HG03575 (cell line): ENCODE data around the gene PTPMT1.

Experiments
- ATAC-seq: cut with Tn5 transposase; IDR thresholded peaks from one replicate; pipeline ENCODE4 v1.9.1; 2021; ENCODE audit not compliant: unreplicated experiment, insufficient number of reproducible peaks, low FRiP score; ENCODE audit errors: extremely low read depth

PTPMT1 gene

DNA sequence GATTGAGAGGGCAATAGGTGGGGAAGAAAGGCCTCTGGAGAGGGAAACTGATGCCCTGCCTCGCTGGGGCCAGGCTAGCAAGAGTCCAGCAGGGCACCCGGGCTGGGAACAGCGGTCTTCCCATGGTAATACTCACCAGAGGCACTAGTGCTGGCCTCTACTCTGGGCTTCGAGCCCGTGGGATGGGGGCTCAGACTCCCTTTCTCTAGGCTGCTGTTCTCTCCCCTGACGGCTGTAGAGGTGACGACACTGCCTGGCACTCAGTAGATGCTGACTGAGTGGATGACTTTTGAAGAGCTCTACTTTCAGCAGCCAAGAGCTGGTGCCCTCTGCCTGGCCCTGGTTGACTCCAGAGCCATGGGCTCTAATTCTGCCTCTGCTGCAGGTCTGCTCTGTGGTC, 29.6 kb downstream of the PTPMT1 start:
- ATAC-seq = no peak

DNA sequence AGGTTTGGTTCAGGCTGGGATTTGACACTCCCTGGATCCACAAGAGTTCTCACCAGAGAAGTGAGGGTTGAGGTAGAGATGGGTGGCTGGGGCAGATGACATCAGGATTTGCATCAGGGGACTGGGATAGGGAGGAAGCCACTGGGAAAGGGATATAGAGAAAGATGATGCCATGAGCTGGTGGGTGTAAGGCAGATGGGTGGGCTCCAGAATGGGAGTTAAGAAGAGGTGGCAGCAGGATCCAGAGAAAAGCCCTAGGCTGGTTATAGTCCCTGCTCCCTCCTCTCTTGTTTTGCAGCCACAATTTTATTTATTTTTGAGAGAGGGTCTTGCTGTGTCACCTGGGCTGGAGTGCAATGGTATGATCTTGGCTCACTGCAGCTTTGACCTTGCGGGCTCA, 30.6 kb downstream of the PTPMT1 start:
- no peak for ATAC-seq

- ATAC-seq = no peak
Observed at GRCh38 chr11:47599902-47600301, 34.5 kb downstream of the PTPMT1 start.

- no peak for ATAC-seq
Observed at GRCh38 chr11:47603295-47603694, 37.9 kb downstream of the PTPMT1 start.

DNA sequence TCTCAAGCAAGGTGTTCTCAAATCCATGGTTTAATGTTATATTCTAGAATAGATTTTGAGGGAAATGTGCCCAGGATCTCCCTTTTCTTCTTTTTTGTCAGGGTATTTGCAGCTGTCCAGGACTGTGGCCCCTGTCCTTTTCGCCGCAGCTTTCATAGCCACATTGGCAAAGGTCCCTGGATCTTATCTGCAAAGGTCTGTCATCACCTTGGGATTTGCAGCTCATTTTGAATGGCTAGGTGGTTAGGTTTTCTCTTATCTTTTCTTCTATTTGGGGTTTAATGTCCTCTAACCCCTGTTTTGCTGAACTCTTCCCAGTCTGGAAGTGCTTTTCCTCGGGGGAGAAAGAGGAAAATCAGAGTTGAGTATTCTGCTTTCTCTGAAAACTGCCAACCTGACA, 40.5 kb downstream of the PTPMT1 start:
- no peak for ATAC-seq

GRCh38 chr11:47606731-47607130, 41.3 kb downstream of the PTPMT1 start:
- ATAC-seq = no peak

- no peak for ATAC-seq
Observed at GRCh38 chr11:47607380-47607779, 42.0 kb downstream of the PTPMT1 start.

DNA sequence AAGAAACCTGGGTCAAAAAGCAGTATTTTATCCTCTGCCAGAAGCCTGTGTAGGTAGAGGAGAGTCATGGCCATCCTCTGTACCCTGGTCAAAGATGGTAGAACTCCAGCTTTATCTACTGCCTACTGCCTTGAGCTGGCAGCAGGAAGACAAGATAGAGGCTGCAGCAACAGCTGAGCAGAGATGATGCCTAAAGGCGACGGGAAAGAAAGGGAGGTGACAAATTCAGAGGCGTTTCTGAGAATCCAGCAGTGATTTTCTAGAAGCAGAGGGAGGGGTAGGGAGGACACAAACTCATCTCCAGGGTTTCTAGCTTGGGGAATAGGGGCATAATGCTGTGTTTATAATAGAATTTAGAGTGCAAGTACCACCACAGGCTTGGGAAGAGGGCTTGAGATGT, 44.3 kb downstream of the PTPMT1 start:
- ATAC-seq = no peak

GRCh38 chr11:47611348-47611794, 46.0 kb downstream of the PTPMT1 start:
- no peak for ATAC-seq

- ATAC-seq = no peak
Observed at GRCh38 chr11:47615249-47615648, 49.9 kb downstream of the PTPMT1 start.

DNA sequence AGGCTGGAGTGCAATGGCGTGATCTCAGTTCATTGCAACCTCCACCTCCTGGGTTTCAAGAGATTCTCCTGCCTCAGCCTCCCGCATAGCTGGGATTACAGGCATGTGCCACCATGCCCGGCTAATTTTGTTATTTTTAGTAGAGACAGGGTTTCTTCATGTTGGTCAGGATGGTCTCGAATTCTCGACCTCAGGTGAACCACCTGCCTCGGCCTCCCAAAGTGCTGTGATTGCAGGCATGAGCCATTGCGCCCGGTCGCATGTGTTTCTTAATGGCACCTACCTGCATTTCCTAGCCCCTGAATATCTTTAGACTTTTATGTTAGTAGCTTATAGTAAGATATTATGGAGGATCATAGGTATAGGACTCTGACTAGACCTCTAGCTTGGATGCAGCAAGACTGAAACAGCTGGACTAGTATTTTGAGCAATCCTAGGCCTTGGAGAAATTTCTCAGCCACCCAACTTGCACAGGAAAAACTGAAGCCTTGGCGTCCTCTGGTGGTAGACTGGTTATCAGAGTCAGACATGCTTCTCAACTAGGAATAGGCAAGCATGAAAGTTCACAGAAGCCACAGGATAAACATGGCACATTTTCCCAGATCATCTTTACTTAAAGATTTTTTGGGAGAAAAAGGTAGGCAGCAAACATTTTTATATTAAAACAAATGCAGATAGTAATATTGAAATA, 51.5 kb downstream of the PTPMT1 start:
- ATAC-seq = no peak

DNA sequence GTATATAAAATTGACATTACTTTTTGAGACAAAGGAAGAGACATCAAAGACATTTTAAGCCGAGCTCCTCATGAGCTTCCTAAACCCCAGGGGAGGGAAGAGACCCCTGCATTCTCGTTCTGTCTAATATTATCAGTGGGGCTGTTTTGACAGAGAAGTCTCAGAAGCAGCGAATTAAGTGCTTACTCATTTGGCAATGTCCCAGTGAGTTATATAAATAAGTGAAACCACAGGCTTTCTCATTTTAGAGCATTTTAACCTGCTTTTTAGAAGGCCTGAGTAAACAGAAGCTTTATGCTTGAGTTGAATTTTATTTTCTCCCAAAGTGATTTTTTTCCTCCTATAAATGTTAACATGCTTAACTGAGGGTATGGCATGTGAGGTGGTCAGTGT, 52.0 kb downstream of the PTPMT1 start:
- no peak for ATAC-seq

DNA sequence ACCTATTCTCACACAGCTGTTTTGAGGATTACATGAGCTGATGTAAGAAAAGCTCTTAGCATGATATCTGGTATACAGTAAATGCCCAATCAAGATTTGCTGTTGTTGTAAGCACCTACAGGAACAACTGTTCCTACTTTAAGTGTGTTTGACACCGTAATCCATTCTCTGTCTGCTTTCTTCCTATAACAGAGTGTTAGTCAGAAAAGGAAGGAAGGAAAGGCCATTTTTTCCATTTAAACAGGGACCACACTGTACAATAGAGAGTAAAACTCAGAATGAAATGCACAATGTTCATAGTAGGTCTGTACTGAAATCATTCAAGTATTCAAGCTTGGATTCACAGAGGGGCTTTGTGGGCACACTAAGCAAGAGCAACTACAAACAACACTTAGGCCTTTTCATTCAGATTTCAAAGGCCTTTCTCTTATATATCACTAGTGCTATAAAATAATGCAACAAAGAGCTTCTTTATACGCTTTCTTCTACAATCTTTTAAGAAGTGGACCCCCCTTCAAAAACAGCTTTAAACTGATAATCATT, 55.5 kb downstream of the PTPMT1 start:
- no peak for ATAC-seq
